Measurements from ENCODE around the gene POMT2.
A peak's percentile ranks its signal among the peaks of the same experiment; 100 is the strongest.

Gene POMT2

GRCh38 chr14:77316872-77317301 lies 3.8 kb downstream of the POMT2 start:
- no peak for TF ChIP-seq CTCF (IDR thresholded peaks at IDR 0.05)
- H3K27me3 Mint-ChIP-seq (ENCODE audit: low read depth, poor library complexity), result no peaks in the 10 kb centered on the region
- H3K27ac Mint-ChIP-seq, result no peak overlapping the region
- DNase-seq, result no peak
- peaks cover 72% of the 10 kb centered on the region for H3K4me1 Mint-ChIP-seq
- no peak overlapping the region for H3K4me3 Mint-ChIP-seq
- H3K9me3 Mint-ChIP-seq, result no peaks in the 10 kb centered on the region
- H3K36me3 Mint-ChIP-seq (ENCODE audit: low read depth), result peaks cover 6% of the 10 kb centered on the region

- H3K9me3 Mint-ChIP-seq, result no peaks in the 10 kb centered on the region
- no peak overlapping the region for H3K4me3 Mint-ChIP-seq
- no peak overlapping the region for H3K27ac Mint-ChIP-seq
Measured at GRCh38 chr14:77316195-77316505, 4.5 kb downstream of the POMT2 start.

GRCh38 chr14:77314539-77315457 lies 5.9 kb downstream of the POMT2 start:
- H3K36me3 Mint-ChIP-seq (ENCODE audit: low read depth), result peaks cover 23% of the 10 kb centered on the region
- no peak for DNase-seq
- no peaks in the 10 kb centered on the region for H3K9me3 Mint-ChIP-seq
- H3K4me1 Mint-ChIP-seq, result peaks cover 64% of the 10 kb centered on the region
- H3K4me3 Mint-ChIP-seq, result no peak overlapping the region
- TF ChIP-seq CTCF (IDR thresholded peaks at IDR 0.05), result no peak
- peak overlapping the region; percentile 93 for H3K27ac Mint-ChIP-seq
- peaks cover 4% of the 10 kb centered on the region for H3K27me3 Mint-ChIP-seq (ENCODE audit: low read depth, poor library complexity)

More at GRCh38 chr14:77316195-77316505, 4.5 kb downstream of the POMT2 start:
- peaks cover 3% of the 10 kb centered on the region for H3K27me3 Mint-ChIP-seq (ENCODE audit: low read depth, poor library complexity)
- TF ChIP-seq CTCF (IDR thresholded peaks at IDR 0.05), result no peak
- H3K4me1 Mint-ChIP-seq, result peaks cover 68% of the 10 kb centered on the region
- H3K36me3 Mint-ChIP-seq (ENCODE audit: low read depth), result peaks cover 13% of the 10 kb centered on the region
- no peak for DNase-seq

GRCh38 chr14:77314043-77314442 lies 6.6 kb downstream of the POMT2 start:
- H3K27ac Mint-ChIP-seq, result peak overlapping the region; percentile 93
- H3K4me1 Mint-ChIP-seq, result peaks cover 56% of the 10 kb centered on the region
- H3K4me3 Mint-ChIP-seq, result no peak overlapping the region
- H3K9me3 Mint-ChIP-seq, result no peaks in the 10 kb centered on the region
- peaks cover 23% of the 10 kb centered on the region for H3K36me3 Mint-ChIP-seq (ENCODE audit: low read depth)
- H3K27me3 Mint-ChIP-seq (ENCODE audit: low read depth, poor library complexity), result peaks cover 4% of the 10 kb centered on the region
- DNase-seq, result no peak
- no peak for TF ChIP-seq CTCF (IDR thresholded peaks at IDR 0.05)

- no peak for DNase-seq
- TF ChIP-seq CTCF (IDR thresholded peaks at IDR 0.05), result no peak
- H3K27me3 Mint-ChIP-seq (ENCODE audit: low read depth, poor library complexity), result peaks cover 4% of the 10 kb centered on the region
- H3K27ac Mint-ChIP-seq, result no peak overlapping the region
- no peak overlapping the region for H3K4me3 Mint-ChIP-seq
- H3K9me3 Mint-ChIP-seq, result no peaks in the 10 kb centered on the region
- H3K4me1 Mint-ChIP-seq, result peaks cover 53% of the 10 kb centered on the region
- H3K36me3 Mint-ChIP-seq (ENCODE audit: low read depth), result peaks cover 23% of the 10 kb centered on the region
Measured at GRCh38 chr14:77313371-77313770, 7.3 kb downstream of the POMT2 start.

- Mint-ChIP-seq H3K9me3 (no peaks in the 10 kb centered on the region), H3K4me3 (no peak overlapping the region), H3K27ac (no peak overlapping the region), H3K4me1 (peaks cover 54% of the 10 kb centered on the region), H3K27me3 (ENCODE audit: low read depth, poor library complexity) (peaks cover 4% of the 10 kb centered on the region), H3K36me3 (ENCODE audit: low read depth) (peaks cover 24% of the 10 kb centered on the region)
- no peak for TF ChIP-seq CTCF (IDR thresholded peaks at IDR 0.05)
- DNase-seq, result no peak
Measured at GRCh38 chr14:77311217-77311616, 9.5 kb downstream of the POMT2 start.
